Hepatocyte (in vitro differentiated cells): ENCODE results near the gene ASTN2. TPM values are rescaled to one million over a fixed set of nuclear protein-coding genes. Genes with fewer than 3 reads are reported as not detected.

Experiments
- DNase-seq: peaks from one replicate; pipeline ENCODE4 v3.0.0-alpha.2; 2016; ENCODE audit warnings: low spot score
- H2AFZ ChIP-seq: fragments of 200-600 bp; sonication (generic); 2 replicates; pipeline ENCODE4 v1.6.0; 2016; ENCODE audit warnings: antibody characterized with exemption, mild to moderate bottlenecking
- H3K27ac ChIP-seq: fragments of 200-600 bp; sonication (generic); 2 replicates; pipeline ENCODE4 v1.5.1; 2016; ENCODE audit warnings: mild to moderate bottlenecking
- H3K27me3 ChIP-seq: fragments of 200-600 bp; sonication (generic); 2 replicates; pipeline ENCODE4 v1.6.1; 2016
- H3K36me3 ChIP-seq: fragments of 200-600 bp; sonication (generic); replicated peaks from 2 replicates; pipeline ENCODE4 v1.5.1; 2016; ENCODE audit warnings: low read depth; ENCODE audit not compliant: insufficient read depth
- H3K4me1 ChIP-seq: fragments of 200-600 bp; sonication (generic); 2 replicates; pipeline ENCODE4 v1.5.1; 2016; ENCODE audit warnings: mild to moderate bottlenecking, moderate library complexity; ENCODE audit not compliant: insufficient read depth
- H3K4me2 ChIP-seq: fragments of 200-600 bp; sonication (generic); 2 replicates; pipeline ENCODE4 v1.6.0; 2016
- H3K4me3 ChIP-seq: fragments of 200-600 bp; sonication (generic); 2 replicates; pipeline ENCODE4 v1.5.1; 2016; ENCODE audit warnings: mild to moderate bottlenecking
- H3K79me2 ChIP-seq: fragments of 200-600 bp; sonication (generic); 2 replicates; pipeline ENCODE4 v1.6.0; 2017; ENCODE audit warnings: mild to moderate bottlenecking
- H3K9me2 ChIP-seq: fragments of 200-600 bp; sonication (generic); replicated peaks from 2 replicates; pipeline ENCODE4 v1.6.0; 2017; ENCODE audit warnings: mild to moderate bottlenecking; ENCODE audit not compliant: insufficient read depth
- H3K9me3 ChIP-seq: fragments of 200-600 bp; sonication (generic); 2 replicates; pipeline ENCODE4 v1.5.1; 2016; ENCODE audit warnings: low read depth, mild to moderate bottlenecking
- H4K20me1 ChIP-seq: fragments of 200-600 bp; sonication (generic); 2 replicates; pipeline ENCODE4 v1.6.0; 2016; ENCODE audit warnings: mild to moderate bottlenecking; ENCODE audit not compliant: insufficient read depth, poor library complexity, severe bottlenecking
- CTCF ChIP-seq: fragments of 200-600 bp; sonication (generic); IDR thresholded peaks from 2 replicates; pipeline ENCODE4 v1.5.1; 2016; ENCODE audit warnings: antibody characterized with exemption, mild to moderate bottlenecking; ENCODE audit not compliant: poor library complexity
- EZH2 ChIP-seq: fragments of 200-600 bp; sonication (generic); IDR thresholded peaks from 2 replicates; pipeline ENCODE4 v1.6.1; 2016; ENCODE audit warnings: antibody characterized with exemption, mild to moderate bottlenecking, borderline replicate concordance
- EZH2phosphoT487 ChIP-seq: fragments of 200-600 bp; sonication (generic); IDR thresholded peaks from one replicate; pipeline ENCODE4 v1.6.1; 2018; ENCODE audit warnings: antibody characterized with exemption, mild to moderate bottlenecking, low read depth, moderate library complexity; ENCODE audit not compliant: unreplicated experiment, severe bottlenecking
- WGBS: methylation state at CpG from one replicate; pipeline ENCODE4 v1.1.6; 2016; ENCODE audit warnings: low lambda C conversion rate; ENCODE audit errors: missing lambda C conversion rate; 5-methylcytosine and 5-hydroxymethylcytosine counted together
- polyA plus RNA-seq: library from polyadenylated mRNA; unstranded; fragments of >200 nt; fragmentation: Nextera tagmentation; extraction: Ambion mirVana; gene quantifications from 2 replicates; pipeline ENCODE4 v1.2.1, GENCODE V29; 2016
- total RNA-seq: library from RNA; depleted of rRNA; stranded (reverse); fragments of >200 nt; gene quantifications from 2 replicates; pipeline ENCODE4 v1.2.3, GENCODE V29; 2014

ASTN2 gene
- total and polyA plus RNA-seq, 2 experiments from 2014 or later = 6.4 to 8.4 TPM

DNA sequence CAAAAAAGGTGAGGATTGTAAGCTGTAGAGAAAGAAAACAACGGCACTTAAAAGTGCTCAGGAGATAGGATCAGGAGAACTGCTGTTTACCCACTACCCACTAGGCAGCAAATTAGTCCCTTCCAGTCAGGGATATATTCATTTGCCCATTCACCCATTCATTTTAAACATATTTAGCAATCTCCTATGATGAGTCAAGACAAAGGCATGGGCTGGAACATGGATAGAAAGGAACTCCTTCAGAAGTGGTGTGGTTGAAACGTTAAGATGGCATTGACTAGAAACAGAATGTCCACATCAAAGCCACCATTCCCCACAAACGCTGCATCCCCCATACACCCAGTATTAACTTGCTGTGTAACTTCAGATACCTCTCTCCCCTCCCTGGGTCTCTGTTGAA is 225.7 kb downstream of the ASTN2 start:
- no peak overlapping the region for H2AFZ ChIP-seq
- no peak overlapping the region for H3K27ac ChIP-seq
- DNase-seq = no peak
- no peaks in the 10 kb centered on the region for H3K27me3 ChIP-seq
- H3K9me3 ChIP-seq = no peaks in the 10 kb centered on the region
- no peaks in the 10 kb centered on the region for H3K36me3 ChIP-seq
- no peaks in the 10 kb centered on the region for H4K20me1 ChIP-seq
- H3K4me2 ChIP-seq = no peak overlapping the region
- H3K9me2 ChIP-seq = no peaks in the 10 kb centered on the region
- WGBS = 68% methylated on average over 3 of the region's 3 CpGs
- no peaks in the 10 kb centered on the region for H3K4me1 ChIP-seq
- TF ChIP-seq CTCF (no peak), EZH2phosphoT487 (no peak), EZH2 (no peak)
- no peaks in the 10 kb centered on the region for H3K79me2 ChIP-seq
- no peak overlapping the region for H3K4me3 ChIP-seq

GRCh38 chr9:117188394-117188793 is 226.5 kb downstream of the ASTN2 start:
- Histone ChIP-seq H3K4me3 (no peak overlapping the region), H3K27me3 (no peaks in the 10 kb centered on the region), H3K4me2 (no peak overlapping the region), H3K4me1 (no peaks in the 10 kb centered on the region), H3K9me2 (no peaks in the 10 kb centered on the region), H2AFZ (no peak overlapping the region), H3K36me3 (no peaks in the 10 kb centered on the region), H3K79me2 (no peaks in the 10 kb centered on the region), H3K9me3 (no peaks in the 10 kb centered on the region), H4K20me1 (no peaks in the 10 kb centered on the region), H3K27ac (no peak overlapping the region)
- DNase-seq = no peak
- TF ChIP-seq CTCF = no peak
- no peak for TF ChIP-seq EZH2phosphoT487
- TF ChIP-seq EZH2 = no peak
- WGBS = 76% methylated on average over 3 of the region's 3 CpGs

DNA sequence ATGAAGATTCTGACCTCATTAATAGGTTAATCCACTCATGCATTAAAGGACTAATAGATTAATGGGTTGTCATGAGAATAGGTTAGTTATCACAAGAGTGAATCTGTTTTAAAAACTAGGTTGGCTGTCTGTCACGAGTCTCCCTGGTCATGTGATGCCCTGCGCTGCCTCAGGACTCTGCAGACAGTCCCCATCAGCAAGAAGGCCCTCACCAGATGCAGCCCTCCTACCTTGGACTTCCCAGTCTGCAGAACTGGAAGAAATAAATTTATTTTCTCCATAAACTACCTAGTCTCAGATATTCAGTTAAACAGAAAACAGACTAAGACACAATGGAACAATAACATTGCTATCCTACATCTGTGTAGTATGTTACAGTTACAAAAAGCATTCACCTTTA is 227.4 kb downstream of the ASTN2 start:
- no peaks in the 10 kb centered on the region for H3K27me3 ChIP-seq
- no peaks in the 10 kb centered on the region for H3K9me2 ChIP-seq
- H3K4me2 ChIP-seq = no peak overlapping the region
- H3K36me3 ChIP-seq = no peaks in the 10 kb centered on the region
- 82% methylated on average over 2 of the region's 2 CpGs for WGBS
- TF ChIP-seq CTCF (no peak), EZH2phosphoT487 (no peak), EZH2 (no peak)
- DNase-seq = no peak
- no peaks in the 10 kb centered on the region for H3K9me3 ChIP-seq
- H4K20me1 ChIP-seq = no peaks in the 10 kb centered on the region
- H3K4me1 ChIP-seq = no peaks in the 10 kb centered on the region
- no peak overlapping the region for H3K4me3 ChIP-seq
- no peak overlapping the region for H3K27ac ChIP-seq
- no peak overlapping the region for H2AFZ ChIP-seq
- no peaks in the 10 kb centered on the region for H3K79me2 ChIP-seq

DNA sequence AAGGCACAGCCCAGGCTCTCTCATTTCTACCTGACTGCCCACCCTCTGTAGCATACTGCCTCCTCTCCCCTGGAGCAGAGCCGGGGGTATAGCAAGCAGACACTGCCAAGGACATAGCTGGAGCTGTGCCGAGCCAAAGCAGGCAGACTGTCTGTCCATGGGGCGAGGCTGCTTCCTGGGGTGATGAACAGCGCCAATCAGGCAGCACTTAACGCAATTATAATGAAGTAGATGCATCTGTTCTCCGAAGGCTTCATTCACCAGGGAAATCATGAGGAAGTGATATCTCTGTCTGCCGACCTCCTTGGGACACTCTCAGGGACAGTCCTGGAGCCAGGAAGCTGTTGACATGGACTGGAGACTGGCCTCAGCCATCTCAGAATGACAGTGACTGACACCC is 230.7 kb downstream of the ASTN2 start:
- 74% methylated on average over 7 of the region's 7 CpGs for WGBS
- no peaks in the 10 kb centered on the region for H3K9me3 ChIP-seq
- H3K4me3 ChIP-seq = no peak overlapping the region
- no peak overlapping the region for H3K27ac ChIP-seq
- no peaks in the 10 kb centered on the region for H4K20me1 ChIP-seq
- H3K4me1 ChIP-seq = no peaks in the 10 kb centered on the region
- DNase-seq = no peak
- H3K9me2 ChIP-seq = no peaks in the 10 kb centered on the region
- H3K4me2 ChIP-seq = no peak overlapping the region
- H3K36me3 ChIP-seq = no peaks in the 10 kb centered on the region
- no peaks in the 10 kb centered on the region for H3K79me2 ChIP-seq
- no peak overlapping the region for H2AFZ ChIP-seq
- TF ChIP-seq EZH2 = no peak
- H3K27me3 ChIP-seq = no peaks in the 10 kb centered on the region
